NCI-H146 (cell line): ENCODE data around the gene ELP1.

ENCODE experiments used
- DNase-seq: peaks from one replicate; lab custom pipeline; 2025; lab: John Stamatoyannopoulos, UW

Gene ELP1

DNA sequence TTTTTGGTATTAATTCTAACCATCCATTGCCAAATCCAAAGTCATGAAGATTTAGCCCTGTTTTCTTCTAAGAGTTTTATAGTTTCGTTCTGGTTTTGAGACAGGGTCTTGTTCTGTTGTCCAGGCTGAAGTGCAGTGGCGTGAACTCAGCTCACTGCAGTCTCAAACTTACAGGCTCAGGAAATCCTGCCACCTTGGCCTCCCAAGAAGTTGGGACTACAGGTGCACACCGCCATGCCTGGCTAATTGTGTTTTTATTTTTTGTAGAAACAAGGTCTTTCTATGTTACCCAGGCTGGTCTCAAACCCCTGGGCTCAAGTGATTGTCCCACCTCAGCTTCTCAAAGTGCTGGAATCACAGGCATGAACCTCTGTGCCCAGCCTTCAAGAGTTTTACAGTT, 50.8 kb downstream of the ELP1 start:
- DNase-seq = no peak

DNA sequence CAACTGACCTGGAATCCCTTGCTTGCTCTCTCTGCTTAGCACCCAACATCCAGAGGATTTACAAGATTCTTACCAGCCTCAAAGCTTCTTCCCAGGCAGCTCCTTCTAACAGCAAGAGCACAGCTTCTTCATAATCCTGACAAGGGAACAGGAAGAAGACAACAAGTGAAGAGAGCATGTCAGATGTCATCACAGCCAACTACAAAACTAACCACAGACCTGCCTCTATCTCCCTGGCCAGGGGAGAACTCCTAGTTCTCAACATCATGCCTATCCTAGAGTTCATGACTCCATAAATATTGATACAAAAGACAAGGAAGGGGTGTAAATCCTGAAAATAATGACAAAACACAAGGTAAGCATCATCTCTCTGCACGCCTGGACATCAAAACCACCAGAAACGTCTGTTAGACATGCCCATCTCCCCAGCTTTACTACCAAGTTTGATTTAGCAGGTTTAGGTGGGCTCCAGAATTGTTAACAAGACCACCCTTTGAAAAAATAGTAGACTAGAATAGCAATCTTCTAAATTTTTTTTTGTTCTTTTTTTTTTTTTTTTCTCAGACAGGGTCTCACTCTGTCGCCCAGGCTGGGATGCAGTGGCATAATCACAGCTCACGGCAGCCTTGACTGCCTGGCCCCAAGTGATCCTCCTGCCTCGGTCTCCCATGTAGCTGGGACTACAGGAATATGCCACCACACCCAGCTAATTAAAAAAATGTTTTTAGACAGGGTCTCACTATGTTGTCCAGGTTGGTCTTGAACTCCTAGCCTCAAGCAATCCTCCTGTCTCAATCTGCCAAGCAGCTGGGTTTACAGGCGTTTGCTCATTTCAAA, 51.7 kb downstream of the ELP1 start:
- DNase-seq = no peak

DNA sequence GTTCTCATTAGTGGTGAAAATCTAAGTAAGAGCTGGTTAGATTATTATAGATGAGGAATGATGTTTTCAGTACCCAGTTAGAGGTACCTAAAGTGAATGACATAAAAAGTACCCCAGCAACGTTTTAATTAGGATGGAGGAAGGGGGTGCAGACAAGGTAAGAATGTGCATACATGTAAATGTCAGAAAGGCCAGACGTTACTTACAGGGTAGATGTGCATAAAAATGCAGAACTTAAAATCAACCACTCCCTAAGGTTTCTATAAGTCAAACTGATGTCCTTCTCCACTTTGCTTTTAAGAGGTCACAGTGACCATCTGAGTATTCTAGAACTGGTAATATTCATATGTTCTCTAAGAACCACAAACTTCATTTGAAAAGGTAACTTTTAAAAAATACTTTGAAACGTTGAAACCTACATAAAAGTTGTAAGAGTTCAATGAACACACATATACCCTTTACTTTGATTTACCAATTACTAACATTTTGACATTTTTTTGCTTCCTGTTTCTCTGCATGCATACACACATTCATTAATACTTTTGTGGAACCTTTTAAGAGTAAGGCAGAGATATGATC, 53.1 kb downstream of the ELP1 start:
- no peak for DNase-seq

DNA sequence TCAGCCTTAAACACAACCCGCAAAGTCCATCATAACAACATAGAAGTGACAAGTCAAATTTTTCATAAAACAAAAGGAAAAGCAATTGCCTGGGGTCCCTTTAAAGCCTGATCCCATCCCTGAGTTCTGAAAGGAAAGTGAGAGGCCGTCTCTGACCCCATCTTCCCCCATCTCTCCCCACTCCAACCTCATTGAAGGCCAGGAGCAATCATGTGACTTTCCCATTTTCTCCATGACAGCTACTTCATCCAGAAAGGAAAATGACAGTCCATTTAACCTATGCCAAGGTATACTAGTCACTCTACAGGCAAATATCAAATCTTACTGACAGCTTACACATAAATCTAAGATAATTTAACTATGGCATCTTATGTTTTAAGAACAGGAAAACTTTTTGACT, 56.4 kb downstream of the ELP1 start:
- DNase-seq = no peak

DNA sequence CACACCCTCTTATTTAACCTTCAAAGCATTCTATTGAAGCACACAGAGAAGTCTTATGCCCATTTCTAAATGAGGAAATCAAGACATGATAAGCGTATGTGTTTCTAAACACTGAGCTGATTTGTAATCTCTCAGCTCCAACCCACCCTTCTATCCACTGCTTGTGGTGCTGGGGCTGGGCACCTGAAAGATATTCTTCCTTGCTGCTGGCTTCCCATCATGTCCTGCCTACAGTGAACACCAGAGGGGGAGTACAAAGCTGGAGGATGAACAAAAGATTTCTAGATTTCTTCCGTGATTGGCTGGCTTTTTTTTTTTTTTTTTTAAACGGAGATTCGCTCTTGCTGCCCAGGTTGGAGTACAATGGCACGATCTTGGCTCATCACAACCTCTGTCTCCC, 57.5 kb downstream of the ELP1 start:
- DNase-seq = no peak

DNA sequence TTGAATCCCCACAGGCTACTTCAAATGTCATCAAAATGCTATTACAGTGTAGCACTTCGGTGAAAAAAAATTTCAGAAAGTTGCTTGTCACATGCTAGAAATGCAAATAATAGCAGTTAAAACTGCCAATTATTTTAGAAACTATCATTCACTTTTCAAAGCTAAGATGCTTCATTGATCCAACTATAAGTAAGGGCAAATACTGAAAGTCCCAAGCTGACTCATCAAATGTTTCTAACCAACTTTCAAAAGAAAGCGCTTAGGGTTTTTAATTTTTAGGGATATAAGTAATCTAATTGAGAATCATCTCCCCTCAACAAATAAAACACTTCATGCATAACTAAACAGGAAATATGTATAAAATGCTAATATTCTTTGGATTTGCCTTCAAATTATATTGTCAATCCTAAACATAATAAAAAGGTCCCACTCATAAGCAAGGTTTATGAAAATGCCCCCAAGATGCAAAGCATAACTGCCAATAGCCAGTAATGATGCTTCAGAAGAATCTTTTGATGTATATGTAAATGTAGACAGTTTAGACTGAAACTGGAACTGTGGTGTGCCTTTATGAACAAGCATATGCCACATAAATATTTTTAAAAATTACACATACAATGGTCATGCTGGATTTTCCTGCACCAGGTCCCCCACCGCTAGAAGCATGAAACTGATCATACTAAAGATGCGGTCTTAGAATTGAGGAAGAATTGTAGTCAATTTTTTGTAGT, 59.7 kb downstream of the ELP1 start:
- no peak for DNase-seq

DNA sequence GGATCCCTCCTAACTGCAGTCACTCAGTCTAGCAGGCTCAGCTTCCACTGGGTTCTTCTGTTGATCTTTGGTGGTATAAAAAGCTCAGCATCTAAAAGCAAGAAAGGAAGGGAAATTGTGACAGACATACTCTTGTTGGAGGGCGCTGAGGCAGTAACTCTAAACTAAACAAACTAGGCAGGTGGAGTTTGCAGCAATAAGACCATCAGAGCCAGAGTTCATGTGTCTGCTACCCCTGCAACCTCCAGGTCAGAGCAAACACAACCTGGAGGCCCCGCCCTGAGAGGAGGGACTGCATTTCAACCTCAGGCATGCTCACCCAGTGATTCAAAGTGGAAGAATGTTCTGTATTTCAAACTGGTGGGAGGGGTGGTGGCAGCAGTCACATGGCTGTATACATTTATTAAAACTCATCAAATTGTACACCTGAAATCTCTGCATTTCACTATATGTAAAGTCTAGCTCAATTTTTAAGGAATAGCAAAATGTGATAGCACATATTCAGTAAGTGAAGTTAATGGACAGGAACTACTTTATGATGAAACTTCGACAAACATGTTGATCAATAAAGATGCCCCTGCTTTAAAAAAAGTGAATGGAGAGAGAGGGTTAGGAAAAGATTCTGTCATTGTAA, 64.7 kb downstream of the ELP1 start:
- DNase-seq = peak; percentile 8

DNA sequence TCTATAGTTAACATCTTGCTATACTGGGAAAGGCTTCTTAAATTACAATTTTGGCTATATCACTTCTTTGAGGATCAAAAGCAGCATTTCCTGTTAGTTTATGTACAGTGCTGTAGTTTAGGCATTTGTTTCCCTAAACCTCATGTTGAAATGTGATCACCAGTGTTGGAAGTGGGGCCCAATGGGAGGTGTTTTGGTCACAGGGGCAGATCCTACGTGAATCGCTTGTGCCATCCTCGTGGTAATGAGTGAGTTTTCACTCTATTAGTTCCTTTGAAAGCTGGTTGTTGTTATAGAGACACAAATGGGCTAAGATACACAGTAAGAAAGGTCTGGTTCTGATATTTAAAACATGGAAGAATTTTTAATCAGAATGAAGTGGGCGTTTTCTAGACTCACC, 66.1 kb downstream of the ELP1 start:
- DNase-seq = no peak

DNA sequence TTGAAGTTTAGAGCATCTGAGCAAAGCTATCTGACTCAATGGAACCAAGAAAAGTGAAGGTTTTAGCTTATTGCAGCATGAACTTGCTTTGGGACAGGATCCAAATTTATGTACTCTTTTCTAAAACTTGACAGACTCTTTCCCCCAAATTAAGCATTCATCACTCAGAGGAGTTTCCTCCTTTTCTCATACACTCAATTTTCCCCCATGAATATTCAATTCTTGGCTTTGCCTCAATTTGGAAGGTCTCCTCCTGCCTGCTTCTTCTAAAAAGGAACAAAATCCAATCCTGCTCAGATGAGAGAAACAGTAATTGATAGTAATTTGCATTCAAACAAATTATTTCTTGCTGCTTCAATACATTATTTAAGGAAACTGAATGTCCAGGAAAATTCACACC, 66.8 kb downstream of the ELP1 start:
- DNase-seq = no peak

DNA sequence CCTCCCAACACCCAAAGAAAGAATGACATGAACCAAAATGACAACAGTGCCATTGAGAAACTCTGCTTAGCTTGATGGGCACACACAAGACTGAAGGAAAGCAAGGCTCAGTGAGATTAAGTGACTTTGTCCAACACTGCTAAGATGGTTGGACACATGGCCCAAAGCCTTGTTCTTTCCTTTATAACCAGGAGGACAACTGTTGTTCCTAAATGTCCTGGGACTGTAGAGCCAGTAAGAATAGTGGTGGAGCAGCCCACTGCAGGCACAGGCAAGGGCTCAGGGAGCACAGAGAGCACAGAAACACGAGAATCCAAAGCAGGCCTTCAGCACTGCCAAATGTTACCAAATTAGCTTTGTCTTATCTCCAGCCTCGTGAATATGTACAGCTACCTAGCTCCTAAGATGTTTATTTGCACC, 67.9 kb downstream of the ELP1 start:
- DNase-seq = no peak

DNA sequence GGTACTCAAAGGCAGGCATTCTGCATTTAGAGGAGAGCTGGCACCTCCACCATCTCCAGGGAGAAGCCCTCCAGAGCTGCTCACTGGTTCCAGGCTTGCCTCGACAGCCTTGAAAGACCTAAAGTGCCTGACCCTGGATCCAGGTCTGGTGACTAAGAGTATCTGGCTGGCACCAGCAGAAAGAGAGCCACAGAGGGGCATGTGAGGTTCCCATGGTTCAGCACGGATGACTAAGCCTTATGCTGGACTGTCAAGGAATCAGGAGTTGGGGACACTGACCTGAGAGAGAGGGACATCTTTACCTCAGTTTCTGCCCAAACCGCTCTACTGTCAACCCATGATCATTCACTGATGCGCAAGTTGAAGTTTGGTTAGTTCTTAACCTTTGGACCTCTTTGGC, 68.9 kb downstream of the ELP1 start:
- DNase-seq = no peak

DNA sequence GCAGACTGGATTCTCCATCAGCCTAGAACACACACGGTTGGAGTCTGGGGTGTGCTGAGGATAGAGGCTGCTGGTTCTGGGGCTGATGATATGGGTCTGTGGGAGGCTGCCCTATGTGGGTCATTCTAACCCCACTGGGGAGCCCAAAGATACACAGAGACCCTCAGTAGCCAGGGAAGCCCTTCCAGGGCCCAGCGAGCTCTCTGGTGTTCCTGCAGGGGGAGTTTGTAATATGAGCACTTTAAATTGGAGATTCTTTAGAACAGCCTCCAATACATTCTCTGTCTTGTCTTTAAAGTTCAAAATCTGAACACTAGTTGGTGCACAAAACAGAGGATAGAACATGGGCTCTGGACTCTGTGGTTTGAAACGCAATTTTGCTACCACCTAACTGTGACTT, 69.5 kb downstream of the ELP1 start:
- no peak for DNase-seq

DNA sequence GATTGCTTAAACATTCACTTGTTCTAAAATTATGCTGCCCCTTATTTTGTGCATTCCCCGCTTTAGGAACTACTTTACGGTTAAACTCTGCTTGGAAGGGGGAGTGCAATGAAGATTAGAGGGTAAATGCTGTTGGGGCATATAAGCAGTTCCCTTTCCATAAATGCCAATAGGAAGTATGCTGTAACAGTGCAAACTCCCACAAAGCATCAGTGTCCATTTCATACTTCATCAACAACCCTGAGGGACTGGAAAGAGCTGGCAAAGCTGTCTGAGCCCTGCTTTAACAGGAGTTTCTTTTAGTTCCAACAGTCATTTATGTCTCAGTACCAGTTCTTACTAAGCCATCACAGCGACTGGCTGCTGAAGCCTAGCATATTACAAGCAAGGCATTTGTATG, 70.0 kb downstream of the ELP1 start:
- no peak for DNase-seq

DNA sequence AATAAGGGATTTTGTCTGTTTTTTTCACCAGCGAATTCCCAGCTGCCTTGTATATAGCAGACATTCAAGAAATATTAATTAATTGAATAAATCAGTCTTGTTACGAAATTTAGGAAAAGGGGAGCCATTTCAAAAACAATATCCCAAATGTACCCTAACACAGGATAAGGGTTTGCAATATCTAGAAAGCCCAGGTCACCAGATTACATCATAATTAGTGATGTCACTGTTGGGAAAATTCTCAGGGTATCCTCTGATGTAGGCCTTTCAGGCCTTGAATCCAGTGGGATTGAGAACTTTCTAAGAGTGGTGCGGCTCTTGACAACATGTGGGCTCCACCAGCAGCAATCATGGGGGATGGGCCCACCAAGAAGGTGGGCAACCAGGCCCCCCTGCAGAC, 71.9 kb downstream of the ELP1 start, which contains the start of gene ACTL7A:
TSS of gene ACTL7A (plus strand) at position 270 of the 400 bp plus-strand sequence. CDS start at position 327, 57 bp downstream.
- no peak for DNase-seq

DNA sequence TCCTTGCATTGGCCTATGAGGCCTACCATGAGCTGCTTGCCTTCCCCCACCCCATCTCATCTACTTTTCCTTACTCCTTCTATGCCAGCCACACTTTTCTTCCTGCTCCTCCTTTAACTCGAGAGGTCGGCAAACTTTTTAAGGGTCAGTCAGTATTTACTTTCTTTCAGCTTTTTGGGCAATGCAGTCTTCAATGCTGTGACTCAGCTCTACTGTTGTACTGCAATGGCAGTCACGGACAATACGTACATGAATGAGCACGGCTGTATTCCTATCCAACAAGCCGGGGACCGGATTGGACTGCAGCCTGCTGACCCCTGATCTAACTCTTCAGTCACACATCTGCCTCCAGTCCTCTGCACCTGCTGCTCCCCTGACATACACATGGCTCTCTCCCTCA, 72.5 kb downstream of the ELP1 start:
- peak; percentile 44 for DNase-seq

DNA sequence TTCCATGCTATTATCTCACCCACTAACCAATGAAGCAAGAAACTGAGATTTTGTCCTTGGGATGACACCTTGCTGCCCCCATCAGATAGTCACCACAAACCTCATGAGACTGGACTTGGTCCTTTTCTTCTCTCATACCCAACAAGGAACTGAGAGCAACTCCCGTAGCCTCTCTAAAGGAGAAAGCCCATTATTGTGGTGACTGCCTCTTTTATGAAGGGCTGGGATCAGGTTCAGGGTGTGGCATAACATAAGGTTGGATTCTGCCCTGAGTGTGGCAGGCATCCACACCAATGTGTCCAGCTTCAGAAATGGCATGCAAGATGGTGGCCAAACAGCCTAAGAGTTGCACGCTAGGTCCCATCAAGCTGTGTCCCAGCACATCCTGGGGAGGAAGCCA, 73.2 kb downstream of the ELP1 start:
- DNase-seq = no peak

DNA sequence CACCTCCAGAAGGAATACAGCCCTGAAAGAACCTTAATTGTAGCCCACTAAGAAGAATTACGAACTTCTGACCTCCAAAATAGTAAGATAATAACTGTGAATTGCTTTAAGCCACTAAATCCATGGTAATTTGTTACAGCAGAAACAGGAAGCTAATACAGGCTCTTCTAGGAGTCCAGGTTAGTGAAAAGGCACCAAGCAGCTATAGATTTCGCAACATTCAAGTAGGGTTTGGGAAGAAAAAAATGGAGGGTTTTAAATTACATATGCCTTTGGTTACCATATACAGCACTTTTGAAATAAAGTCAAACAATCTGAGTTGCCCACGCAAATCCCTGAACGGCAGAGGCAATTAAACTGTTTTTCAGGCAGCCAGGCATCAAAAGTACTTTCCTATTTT, 73.6 kb downstream of the ELP1 start:
- no peak for DNase-seq

DNA sequence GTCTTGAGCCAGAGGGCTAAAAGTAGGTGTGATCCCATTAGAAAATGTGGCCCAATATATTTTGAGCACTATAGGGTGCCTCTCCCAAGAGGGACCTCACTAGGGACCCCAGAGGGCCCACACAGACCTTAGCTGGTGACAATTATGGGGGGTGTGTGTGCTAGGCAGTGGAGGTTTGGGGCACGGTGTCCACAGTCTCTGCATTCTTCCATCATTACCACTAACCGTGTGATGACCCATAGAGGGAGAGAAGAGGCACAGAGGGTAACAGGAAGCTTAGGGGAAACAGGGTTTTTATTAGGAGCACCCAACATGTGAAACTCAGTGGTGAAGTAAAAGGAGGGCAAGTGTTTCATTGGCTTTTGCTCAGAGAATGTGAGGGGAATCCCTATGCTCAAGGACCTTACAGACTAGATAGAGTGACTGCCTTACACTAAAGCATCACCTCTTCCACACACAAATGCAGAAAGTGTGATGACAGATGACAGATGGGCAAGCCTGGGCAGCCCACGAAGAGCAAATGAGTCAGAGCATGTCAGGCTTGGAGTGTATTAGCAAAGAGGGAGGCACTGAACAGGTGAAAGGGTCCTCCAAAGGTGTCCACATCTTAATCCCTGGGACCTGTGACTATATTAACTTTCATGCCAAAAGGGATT, 74.3 kb downstream of the ELP1 start:
- DNase-seq = no peak

DNA sequence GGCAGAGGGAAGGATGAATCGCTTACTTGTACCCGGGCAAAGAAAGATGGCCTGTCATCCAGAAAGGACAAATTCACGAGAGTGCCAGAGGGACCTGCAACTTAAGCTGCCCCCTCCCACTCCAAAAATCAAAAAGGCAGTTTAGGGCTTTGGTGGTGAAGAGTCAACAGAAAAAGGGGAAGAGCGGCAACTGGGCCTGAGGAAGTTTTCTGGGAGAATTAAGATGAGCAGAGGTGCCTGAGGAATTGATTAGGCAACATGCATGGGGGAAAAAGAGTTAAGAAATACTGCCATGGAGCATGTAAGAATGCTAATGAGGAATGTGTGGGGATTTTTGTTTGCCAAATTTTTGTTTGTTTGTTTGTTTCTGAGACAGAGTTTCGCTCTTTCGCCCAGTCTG, 76.4 kb downstream of the ELP1 start:
- DNase-seq = no peak

DNA sequence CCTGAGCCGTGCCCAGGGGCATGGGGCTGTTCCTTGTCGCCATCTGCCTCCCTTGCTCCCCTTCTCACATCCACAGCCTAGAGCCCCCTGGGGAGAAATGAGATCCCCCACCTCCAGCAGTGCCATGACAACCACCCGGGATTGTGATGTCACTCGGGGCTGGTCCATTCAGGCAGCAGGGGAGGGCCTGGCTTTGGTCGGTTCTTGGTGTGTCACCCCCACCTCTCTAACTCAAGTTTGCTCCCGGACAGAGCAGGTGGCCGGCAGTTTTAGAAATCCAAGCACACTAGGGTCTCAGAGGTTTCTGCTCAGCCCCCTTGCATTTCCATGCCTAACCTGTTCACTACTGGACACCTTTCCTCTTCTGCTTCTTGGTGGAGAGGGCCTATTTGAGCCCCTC, 78.0 kb downstream of the ELP1 start, which contains the start of gene ACTL7B:
TSS of gene ACTL7B (minus strand) at position 99 of the 400 bp plus-strand sequence. CDS start at position 43, 56 bp downstream.
- DNase-seq = no peak

DNA sequence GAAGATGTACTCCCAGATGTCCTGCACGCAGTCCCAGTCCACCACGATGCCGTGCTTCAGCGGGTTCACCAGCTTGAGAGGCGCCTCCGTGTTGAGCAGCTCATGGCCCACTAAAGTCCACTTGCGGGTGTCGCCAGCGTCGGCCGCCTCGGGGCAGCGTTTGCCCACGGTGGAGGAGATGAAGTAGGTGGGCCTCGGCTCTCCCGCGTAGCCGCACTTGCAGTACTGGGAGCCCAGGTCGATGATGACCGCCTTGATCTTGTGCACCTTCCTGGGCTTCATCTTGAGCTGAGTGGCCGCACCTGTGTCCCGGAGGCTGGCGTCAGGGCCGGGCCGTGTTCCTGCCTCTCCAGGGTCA, 78.4 kb downstream of the ELP1 start:
- DNase-seq = no peak
